ENCODE data around the gene SIX2.

SIX2 gene

GRCh38 chr2:45003579-45004551 lies 5.4 kb downstream of the SIX2 start:
- TF ChIP-seq, protein P1, sequence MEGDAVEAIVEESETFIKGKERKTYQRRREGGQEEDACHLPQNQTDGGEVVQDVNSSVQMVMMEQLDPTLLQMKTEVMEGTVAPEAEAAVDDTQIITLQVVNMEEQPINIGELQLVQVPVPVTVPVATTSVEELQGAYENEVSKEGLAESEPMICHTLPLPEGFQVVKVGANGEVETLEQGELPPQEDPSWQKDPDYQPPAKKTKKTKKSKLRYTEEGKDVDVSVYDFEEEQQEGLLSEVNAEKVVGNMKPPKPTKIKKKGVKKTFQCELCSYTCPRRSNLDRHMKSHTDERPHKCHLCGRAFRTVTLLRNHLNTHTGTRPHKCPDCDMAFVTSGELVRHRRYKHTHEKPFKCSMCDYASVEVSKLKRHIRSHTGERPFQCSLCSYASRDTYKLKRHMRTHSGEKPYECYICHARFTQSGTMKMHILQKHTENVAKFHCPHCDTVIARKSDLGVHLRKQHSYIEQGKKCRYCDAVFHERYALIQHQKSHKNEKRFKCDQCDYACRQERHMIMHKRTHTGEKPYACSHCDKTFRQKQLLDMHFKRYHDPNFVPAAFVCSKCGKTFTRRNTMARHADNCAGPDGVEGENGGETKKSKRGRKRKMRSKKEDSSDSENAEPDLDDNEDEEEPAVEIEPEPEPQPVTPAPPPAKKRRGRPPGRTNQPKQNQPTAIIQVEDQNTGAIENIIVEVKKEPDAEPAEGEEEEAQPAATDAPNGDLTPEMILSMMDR (IDR thresholded peaks at IDR 0.05; ENCODE audit: low read depth, low read length) = no peak
- H3K4me3 ChIP-seq (ENCODE audit: low read depth, low read length) = peak overlapping the region; percentile 18
- DNase-seq (ENCODE audit: low read depth, low spot score) = no peak
- in situ Hi-C loops (cut with HindIII; ENCODE audit: low sequenced_read_pairs) = no loop called here

DNA sequence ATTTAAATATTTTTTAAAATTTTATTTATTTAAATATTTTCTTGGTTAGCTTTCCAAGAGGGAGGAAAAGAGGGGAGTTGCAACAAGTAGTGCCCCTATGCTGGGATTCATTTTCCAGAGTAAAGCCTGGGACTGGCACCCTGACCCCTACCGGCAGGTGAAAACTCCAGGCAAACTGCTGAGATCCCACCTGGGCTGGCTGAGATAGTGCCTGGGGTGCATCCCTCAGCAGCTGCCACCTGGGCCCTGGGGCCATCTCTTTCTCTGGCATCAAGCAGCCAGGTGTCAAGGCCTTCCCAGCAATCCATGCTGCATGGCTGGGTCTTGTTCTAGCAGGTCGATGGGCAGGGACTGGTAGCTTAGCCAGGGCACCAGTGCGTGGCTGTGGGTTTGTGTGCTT lies 6.6 kb downstream of the SIX2 start:
- in situ Hi-C loops (cut with HindIII; ENCODE audit: low sequenced_read_pairs) = no loop called here
- TF ChIP-seq, protein P1 (IDR thresholded peaks at IDR 0.05; ENCODE audit: low read depth, low read length) = no peak
- DNase-seq (ENCODE audit: low read depth, low spot score) = no peak
- no peak overlapping the region for H3K4me3 ChIP-seq (ENCODE audit: low read depth, low read length)

- DNase-seq (ENCODE audit: low read depth, low spot score) = no peak
- TF ChIP-seq, protein P1 (IDR thresholded peaks at IDR 0.05; ENCODE audit: low read depth, low read length) = peak; percentile 23
- in situ Hi-C loops (cut with HindIII; ENCODE audit: low sequenced_read_pairs) = no loop called here
- H3K4me3 ChIP-seq (ENCODE audit: low read depth, low read length) = no peak overlapping the region
Measured at GRCh38 chr2:45001869-45002385, 7.3 kb downstream of the SIX2 start.

GRCh38 chr2:45000921-45001868 lies 8.1 kb downstream of the SIX2 start:
- TF ChIP-seq, protein P1 (IDR thresholded peaks at IDR 0.05; ENCODE audit: low read depth, low read length) = no peak
- DNase-seq (ENCODE audit: low read depth, low spot score) = no peak
- H3K4me3 ChIP-seq (ENCODE audit: low read depth, low read length) = peak overlapping the region; percentile 24
- in situ Hi-C loops (cut with HindIII; ENCODE audit: low sequenced_read_pairs) = no loop called here

DNA sequence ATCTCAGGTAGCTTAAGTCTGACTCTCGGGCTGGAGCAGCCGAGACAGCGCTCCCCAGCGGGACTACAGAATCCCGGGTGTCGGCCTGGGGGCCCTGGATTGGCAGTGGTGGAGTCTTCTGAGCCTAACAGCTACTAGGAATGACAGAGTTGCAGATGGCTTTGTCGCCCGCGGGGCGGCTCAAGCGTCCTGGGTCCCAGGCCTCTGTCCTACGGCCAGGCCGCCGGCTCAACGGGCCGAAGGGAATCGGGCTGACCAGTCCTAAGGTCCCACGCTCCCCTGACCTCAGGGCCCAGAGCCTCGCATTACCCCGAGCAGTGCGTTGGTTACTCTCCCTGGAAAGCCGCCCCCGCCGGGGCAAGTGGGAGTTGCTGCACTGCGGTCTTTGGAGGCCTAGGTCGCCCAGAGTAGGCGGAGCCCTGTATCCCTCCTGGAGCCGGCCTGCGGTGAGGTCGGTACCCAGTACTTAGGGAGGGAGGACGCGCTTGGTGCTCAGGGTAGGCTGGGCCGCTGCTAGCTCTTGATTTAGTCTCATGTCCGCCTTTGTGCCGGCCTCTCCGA lies 8.8 kb downstream of the SIX2 start:
- no peak overlapping the region for H3K4me3 ChIP-seq (ENCODE audit: low read depth, low read length)
- in situ Hi-C loops (cut with HindIII; ENCODE audit: low sequenced_read_pairs) = no loop called here
- DNase-seq (ENCODE audit: low read depth, low spot score) = no peak

More for the DNA sequence above, 8.8 kb downstream of the SIX2 start:
- TF ChIP-seq, protein P1 (IDR thresholded peaks at IDR 0.05; ENCODE audit: low read depth, low read length) = no peak

Measured in astrocyte of the spinal cord (primary cell).